Gastroesophageal sphincter (tissue), 4 donors: ENCODE results near the gene ZNF672. TPM values are rescaled to one million over a fixed set of nuclear protein-coding genes. Genes with fewer than 3 reads are reported as not detected.

Experiments used
- ATAC-seq: fragments of 150-250 bp; one replicate; pipeline ENCODE4 v1.9.1; 2016; ENCODE audit warnings: mild to moderate bottlenecking, moderate library complexity
- H3K27ac ChIP-seq, 4 donors: fragments of 200-600 bp; sonication (generic) in 3 of 4; 1 replicate in 3 of 4; 2 replicates in 1 of 4; pipeline ENCODE4 v1.5.1; 2016 to 2019
- H3K27me3 ChIP-seq: fragments of 200-600 bp; sonication (generic); one replicate; pipeline ENCODE4 v1.5.1; 2019
- H3K36me3 ChIP-seq, 2 donors: fragments of 200-600 bp; sonication (generic); one replicate each; pipeline ENCODE4 v1.5.1; 2019; ENCODE audit warnings: control low read depth in 1 of 2
- H3K4me1 ChIP-seq, 3 donors: fragments of 200-600 bp; sonication (generic); 1 replicate in 2 of 3; 2 replicates in 1 of 3; pipeline ENCODE4 v1.5.1; 2016 to 2019; ENCODE audit warnings: control low read depth in 2 of 3
- H3K4me3 ChIP-seq, 2 donors: fragments of 200-600 bp; sonication (generic); one replicate each; pipeline ENCODE4 v1.5.1; 2019; ENCODE audit warnings: mild to moderate bottlenecking in 1 of 2, moderate library complexity in 1 of 2
- H3K9me3 ChIP-seq, 3 donors: fragments of 200-600 bp; sonication (generic); one replicate each; pipeline ENCODE4 v1.5.1; 2017 to 2019; ENCODE audit warnings: control low read depth in 2 of 3
- CTCF ChIP-seq, 4 experiments: fragments of 200-600 bp in 2 of 4; fragments of 450-650 bp in 2 of 4; sonication (generic) in 1 of 4; IDR thresholded peaks; one replicate each; pipeline ENCODE4 v1.5.1; 2017 to 2019; ENCODE audit warnings: antibody characterized with exemption in 4 of 4, mild to moderate bottlenecking in 2 of 4, moderate library complexity in 2 of 4
- EP300 ChIP-seq: sonication (generic); formaldehyde crosslinking; IDR thresholded peaks from one replicate; pipeline ENCODE4 v1.6.1; 2017; ENCODE audit warnings: antibody characterized with exemption, mild to moderate bottlenecking
- POLR2A ChIP-seq, 2 donors: fragments of 450-650 bp; IDR thresholded peaks; one replicate each; pipeline ENCODE4 v1.6.1; 2017; ENCODE audit warnings: antibody characterized with exemption in 2 of 2, mild to moderate bottlenecking in 2 of 2, moderate library complexity in 1 of 2
- POLR2AphosphoS5 ChIP-seq: sonication (generic); formaldehyde crosslinking; IDR thresholded peaks from one replicate; pipeline ENCODE4 v1.6.1; 2017; ENCODE audit warnings: antibody characterized with exemption
- WGBS, 2 donors: methylation state at CpG; one replicate each; pipeline ENCODE4 v1.1.5; 2018; ENCODE audit warnings: low coverage in 1 of 2; 5-methylcytosine and 5-hydroxymethylcytosine counted together
- total RNA-seq, 4 donors: library from RNA; depleted of rRNA; stranded (reverse); fragments of >200 nt; gene quantifications; one replicate each; pipeline ENCODE4 v1.1.0, GENCODE V29; 2016

ZNF672 gene
- total RNA-seq, 4 donors from 2014 or later, result 22.1 to 44.2 (median 34.3) TPM

- TF ChIP-seq CTCF (IDR thresholded peaks at IDR 0.05) (peak in 3 of 4 experiments; percentile 41 to 54 (median 49)), POLR2A (IDR thresholded peaks at IDR 0.05) (no peak), EP300 (no peak), POLR2AphosphoS5 (peak; percentile 43)
- 0% methylated on average over 4 of the region's 45 CpGs; no CpG with 5 or more reads in 1 of the 2 donors for WGBS, 2 donors
Measured at GRCh38 chr1:248858096-248858890, 20.3 kb downstream of the ZNF672 start.

GRCh38 chr1:248858891-248859889, 21.2 kb downstream of the ZNF672 start, which contains the start of gene ZNF692:
ZNF692 (minus strand) TSS chr1:248859085; CDS start chr1:248858309, 776 bp downstream.
- Histone ChIP-seq H3K4me1 (peaks cover 0 to 54% (median 26%) of the 10 kb centered on the region in 3 donors), H3K27me3 (no peaks in the 10 kb centered on the region), H3K4me3 (peak within 1 kb of the TSS; percentile 50 to 65), H3K27ac (peak within 1 kb of the TSS; percentile 84 to 95 (median 92)), H3K36me3 (peaks cover 0 to 14% of the 10 kb centered on the region in 2 donors), H3K9me3 (no peaks in the 10 kb centered on the region)
- peak; percentile 92 for ATAC-seq
- 29 to 36% methylated on average over 10 to 13 of the region's 62 CpGs for WGBS, 2 donors
- TF ChIP-seq POLR2AphosphoS5 (peak; percentile 82), CTCF (IDR thresholded peaks at IDR 0.05) (peak in 1 of 4 experiments; percentile 11), POLR2A (IDR thresholded peaks at IDR 0.05) (peak; percentile 65 to 86), EP300 (no peak)

More at GRCh38 chr1:248858096-248858890, 20.3 kb downstream of the ZNF672 start:
- H3K27me3 ChIP-seq, result no peaks in the 10 kb centered on the region
- peak overlapping the region; percentile 84 to 95 (median 92) for H3K27ac ChIP-seq
- H3K4me3 ChIP-seq, result peak overlapping the region; percentile 50 to 65
- H3K4me1 ChIP-seq, result peaks cover 0 to 46% (median 22%) of the 10 kb centered on the region in 3 donors
- peak; percentile 57 for ATAC-seq
- no peaks in the 10 kb centered on the region for H3K9me3 ChIP-seq
- peaks cover 0 to 23% of the 10 kb centered on the region in 2 donors for H3K36me3 ChIP-seq

- Histone ChIP-seq H3K4me1 (peaks cover 0 to 54% (median 26%) of the 10 kb centered on the region in 3 donors), H3K27ac (peak overlapping the region in 3 of 4 donors; percentile 91 to 95 (median 93)), H3K4me3 (no peak overlapping the region), H3K36me3 (peaks cover 0 to 8% of the 10 kb centered on the region in 2 donors), H3K27me3 (no peaks in the 10 kb centered on the region), H3K9me3 (no peaks in the 10 kb centered on the region)
- WGBS, 2 donors, result 75 to 82% methylated on average over 4 of the region's 4 CpGs
- TF ChIP-seq EP300 (no peak), POLR2A (IDR thresholded peaks at IDR 0.05) (no peak), CTCF (IDR thresholded peaks at IDR 0.05) (no peak), POLR2AphosphoS5 (no peak)
- no peak for ATAC-seq
Measured at GRCh38 chr1:248860007-248860406, 22.0 kb downstream of the ZNF672 start.

- Histone ChIP-seq H3K27me3 (no peaks in the 10 kb centered on the region), H3K9me3 (no peaks in the 10 kb centered on the region), H3K4me3 (no peak overlapping the region), H3K36me3 (no peaks in the 10 kb centered on the region), H3K4me1 (peaks cover 0 to 47% (median 26%) of the 10 kb centered on the region in 3 donors), H3K27ac (no peak overlapping the region)
- no peak for TF ChIP-seq POLR2AphosphoS5
- TF ChIP-seq EP300, result no peak
- no peak for TF ChIP-seq CTCF (IDR thresholded peaks at IDR 0.05)
- no peak for TF ChIP-seq POLR2A (IDR thresholded peaks at IDR 0.05)
- ATAC-seq, result no peak
- WGBS, 2 donors, result 91 to 100% methylated on average over 2 of the region's 2 CpGs
Measured at GRCh38 chr1:248861616-248862015, 23.6 kb downstream of the ZNF672 start.
